HG02870 (cell line): Measurements from ENCODE around the gene IP6K1.
"Not testable (repeated sequence)": the region's sequence is repeated elsewhere in the genome, so short reads cannot be mapped to it uniquely, and the experiment has no call there.

Source experiments
- ATAC-seq: cut with Tn5 transposase; IDR thresholded peaks from one replicate; pipeline ENCODE4 v1.9.1; 2021; ENCODE audit warnings: mild to moderate bottlenecking, moderate library complexity; ENCODE audit not compliant: unreplicated experiment

Gene IP6K1

DNA sequence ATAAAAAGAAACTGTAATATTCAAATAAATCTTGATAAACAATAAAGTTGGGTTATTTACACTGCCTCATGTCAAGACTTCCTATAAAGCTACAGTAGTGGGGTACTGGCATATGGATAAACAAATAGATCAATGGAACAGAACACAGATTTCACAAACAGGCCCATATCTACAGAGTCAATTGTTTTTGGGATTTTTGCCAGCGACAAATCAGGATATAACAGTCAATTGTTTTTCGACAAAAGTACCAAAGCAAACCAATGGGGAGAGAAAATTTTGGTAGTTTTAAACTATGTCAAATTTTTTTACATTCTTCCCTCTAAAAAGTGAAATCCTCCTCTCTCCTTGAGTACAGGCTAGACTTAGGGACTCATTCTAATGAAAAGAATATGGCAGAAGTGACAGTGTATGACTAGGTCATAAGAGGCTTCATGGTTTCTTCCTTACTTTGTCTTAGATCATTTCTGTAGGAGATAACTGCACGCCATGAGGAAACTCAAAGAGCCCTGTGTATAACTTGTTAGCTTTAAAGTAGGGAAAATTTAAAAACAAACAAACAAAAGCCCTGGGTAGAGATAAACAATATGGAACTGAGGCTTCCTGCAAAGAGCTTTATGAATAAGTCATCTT, 16.9 kb downstream of the IP6K1 start:
- no peak for ATAC-seq

DNA sequence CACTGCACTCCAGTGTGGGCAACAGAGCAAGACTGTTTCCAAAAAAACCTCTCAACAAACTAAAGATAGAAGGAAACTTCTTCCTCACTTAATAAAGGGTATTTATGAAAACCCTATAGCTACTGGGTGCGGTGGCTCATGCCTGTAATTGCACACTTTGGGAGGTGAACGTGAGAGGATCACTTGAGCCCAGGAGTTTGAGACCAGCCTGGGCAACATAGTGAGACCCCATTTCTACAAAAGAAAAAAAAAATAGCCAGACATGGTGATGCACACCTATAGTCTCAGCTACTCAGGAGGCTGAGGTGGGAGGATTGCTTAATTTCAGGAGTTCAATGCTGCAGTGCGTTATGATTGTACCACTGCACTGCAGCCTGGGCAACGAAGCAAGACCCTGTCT, 22.4 kb downstream of the IP6K1 start:
- no peak for ATAC-seq

DNA sequence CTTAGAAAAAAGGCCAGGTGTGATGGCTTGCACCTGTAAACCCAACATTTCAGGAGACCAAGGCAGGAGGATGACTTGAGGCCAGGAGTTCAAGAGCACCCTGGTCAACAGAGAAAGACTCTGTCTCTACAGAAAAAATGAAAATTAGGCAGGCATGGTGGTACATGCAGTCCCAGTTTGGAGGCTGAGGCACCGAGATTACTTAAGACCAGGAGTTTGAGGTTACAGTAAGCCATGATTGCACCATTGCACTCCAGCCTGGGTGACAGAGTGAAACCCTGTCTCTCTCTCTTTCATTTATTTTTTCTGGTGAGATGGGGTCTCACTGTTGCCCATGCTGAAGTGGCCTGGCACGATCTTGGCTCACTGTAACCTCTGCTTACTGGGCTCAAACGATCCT, 24.7 kb downstream of the IP6K1 start:
- no peak for ATAC-seq

DNA sequence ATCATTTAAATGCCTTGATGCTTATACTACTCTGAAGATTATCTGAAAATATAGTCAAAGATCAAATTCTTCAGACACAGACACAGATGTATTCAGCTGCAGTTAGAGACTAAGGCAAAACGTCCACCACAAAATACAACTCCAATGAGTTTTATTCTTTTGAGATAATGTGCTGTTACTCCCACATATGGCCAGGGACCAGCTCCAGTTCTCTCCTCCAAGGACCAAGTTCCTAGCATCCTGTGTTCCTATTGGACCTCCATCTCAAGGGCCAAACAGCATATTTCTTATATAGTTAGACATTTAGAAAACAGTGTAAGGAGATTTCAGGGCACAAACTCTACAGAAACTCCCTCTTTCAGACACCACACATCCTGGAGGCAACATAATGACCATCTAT, 27.1 kb downstream of the IP6K1 start:
- ATAC-seq: no peak

DNA sequence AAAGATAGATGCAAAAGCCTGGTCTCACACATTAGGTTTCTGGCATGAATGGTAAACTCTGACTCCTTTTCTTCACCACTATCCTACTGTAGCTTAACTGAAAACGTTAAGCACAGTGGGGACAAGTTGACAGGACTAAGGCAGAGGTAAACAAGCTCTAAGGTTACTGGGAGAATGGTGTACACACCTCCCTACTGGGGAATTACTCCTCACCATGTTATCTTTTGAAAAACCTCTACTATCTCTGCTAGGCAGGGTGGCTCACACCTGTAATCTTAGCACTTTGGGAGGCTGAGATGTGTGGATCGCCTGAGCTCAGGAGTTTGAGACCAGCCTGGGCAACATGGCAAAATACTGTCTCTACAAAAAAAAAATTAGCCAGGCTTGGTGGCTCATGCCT, 29.1 kb downstream of the IP6K1 start:
- ATAC-seq: no peak

DNA sequence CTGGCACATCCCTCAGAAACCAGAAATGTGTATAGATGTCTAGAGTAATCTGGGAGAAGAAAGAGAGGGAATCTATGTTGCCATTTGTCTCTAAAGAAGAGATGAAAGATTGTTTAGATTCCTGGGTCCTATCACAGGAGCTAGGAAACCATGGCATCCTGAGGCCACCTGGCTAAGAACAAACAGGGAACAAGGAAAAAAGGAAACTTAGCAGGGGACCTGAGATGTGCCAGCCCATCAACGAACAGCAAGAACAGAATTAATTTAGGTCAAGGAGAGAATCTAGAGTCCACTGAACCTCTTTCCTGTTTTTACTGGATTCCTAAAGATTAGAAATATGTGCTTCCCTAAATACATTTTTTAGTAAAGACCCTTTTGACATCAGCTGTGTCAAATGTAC, 30.3 kb downstream of the IP6K1 start:
- no peak for ATAC-seq

DNA sequence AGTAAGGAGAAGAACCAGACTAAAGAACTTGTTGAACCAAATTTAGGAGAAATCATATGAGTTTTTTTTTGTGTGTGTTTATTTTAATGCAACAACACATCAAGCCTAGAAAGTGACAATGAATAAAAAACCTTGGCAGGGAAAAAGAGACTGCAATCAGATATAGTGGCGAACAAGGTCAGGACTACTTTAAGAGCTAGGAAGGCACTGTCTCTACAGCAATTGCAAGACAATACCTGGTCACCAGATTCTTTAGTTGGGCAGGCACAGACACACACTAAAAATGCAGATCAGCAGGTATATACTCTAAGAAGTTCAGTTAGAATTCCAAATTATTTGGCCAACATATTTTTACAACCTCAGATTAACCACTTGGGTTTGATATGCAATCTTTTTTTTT, 31.8 kb downstream of the IP6K1 start:
- ATAC-seq: no peak

DNA sequence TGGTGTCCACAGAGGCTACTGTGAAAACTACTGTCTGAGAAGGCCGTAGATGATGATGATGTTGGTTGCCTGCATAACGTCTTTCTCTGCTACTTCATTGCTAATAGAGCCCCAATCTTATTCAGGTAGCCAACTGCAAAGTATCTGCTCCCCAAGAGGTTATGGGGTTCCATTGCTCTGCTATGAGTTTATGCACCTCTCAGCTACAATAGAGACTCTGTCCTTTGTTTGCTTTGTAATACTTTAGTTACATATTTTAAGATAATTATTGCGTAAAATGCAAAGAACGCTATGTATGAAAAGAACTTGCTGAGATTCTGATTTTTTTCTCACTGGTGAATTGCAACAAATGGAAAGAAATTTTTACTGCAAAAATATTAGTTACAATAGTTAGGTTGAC, 34.8 kb downstream of the IP6K1 start:
- no peak for ATAC-seq

DNA sequence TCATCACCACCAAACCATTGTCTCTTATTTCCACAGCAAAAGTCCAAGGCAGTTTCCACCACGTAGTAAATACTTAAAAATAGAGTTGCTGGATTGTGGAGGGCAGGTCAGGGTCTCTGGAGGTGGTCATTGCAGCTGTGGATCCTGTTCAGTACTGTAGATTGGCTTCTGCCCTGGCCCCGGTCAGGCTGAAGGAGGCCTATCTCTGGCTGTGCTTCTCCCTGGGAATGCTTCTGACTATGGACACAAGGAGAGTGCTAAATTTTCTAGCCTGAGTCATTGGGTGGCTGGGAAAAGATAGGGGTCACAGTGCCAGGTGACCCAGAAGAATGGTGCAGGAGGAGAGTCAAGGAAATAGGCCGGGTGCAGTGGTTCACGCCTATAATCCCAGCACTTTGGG, 36.3 kb downstream of the IP6K1 start:
- ATAC-seq: no peak

DNA sequence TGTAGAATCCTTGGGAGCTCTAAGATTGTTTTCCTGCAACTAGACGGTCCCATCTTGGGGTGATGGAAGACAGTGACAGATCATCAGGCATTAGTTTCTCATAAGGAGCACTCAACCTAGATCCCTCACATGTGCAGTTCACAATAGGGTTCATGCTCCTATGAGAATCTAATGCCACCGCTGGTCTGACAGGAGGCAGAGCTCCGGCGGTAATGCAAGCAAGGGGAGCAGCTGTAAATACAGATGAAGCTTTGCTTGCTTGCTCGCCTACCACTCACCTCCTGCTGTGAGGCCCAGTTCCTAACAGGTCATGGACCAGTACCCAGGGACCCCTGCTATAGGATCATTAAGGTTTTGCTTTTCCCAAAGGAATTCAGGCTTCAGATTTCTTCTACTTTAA, 37.5 kb downstream of the IP6K1 start:
- not testable (repeated sequence) for ATAC-seq

DNA sequence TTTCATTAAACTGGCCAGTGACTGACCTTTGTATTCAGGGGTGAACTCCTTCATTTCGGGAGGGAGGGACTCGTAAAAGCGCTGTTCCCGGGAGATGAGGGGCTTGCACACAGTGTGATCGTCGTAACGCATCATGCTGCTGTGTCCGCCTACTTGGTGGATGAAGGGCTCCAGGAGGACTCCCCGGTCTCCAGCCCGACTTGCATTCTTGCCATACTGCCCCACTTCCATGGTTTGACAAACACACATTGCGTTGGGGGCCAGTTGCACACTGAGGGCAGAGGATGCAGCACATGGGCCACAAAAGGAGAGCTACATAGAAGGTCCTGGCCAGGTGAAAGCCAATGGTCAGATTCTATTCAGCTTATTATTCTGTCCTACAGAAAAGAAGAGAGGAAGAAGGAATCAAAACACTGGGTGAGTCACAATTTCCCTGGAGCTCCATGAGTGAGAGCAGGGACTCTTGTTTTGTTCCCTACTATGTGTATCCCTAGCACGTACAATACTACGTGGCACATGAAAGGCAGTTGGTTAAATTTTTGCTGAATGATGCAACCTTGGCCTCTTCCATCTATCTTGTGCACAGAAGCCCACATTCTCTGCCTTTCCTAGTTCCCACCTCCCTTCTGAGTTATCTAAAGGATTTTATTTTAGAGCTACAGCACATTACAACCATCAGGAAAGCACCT, 38.4 kb downstream of the IP6K1 start:
- ATAC-seq: no peak

DNA sequence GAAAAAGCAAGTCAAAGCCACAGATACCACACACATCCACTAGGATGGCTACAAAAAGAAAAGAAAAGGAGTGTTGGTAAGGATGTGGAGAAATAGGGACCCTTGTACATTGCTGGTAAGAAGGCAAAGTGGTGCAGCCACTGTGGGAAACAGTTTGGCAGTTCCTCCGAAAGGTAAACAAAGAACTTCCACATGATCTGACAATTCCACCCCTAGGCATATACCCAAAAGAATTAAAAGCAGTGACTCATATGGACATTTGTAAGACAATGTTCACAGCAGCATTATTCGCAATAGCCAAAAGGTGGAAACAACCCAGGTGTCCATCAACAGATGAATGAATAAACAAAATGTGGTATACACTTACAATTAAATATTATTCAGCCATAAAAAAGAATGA, 40.4 kb downstream of the IP6K1 start:
- no peak for ATAC-seq

DNA sequence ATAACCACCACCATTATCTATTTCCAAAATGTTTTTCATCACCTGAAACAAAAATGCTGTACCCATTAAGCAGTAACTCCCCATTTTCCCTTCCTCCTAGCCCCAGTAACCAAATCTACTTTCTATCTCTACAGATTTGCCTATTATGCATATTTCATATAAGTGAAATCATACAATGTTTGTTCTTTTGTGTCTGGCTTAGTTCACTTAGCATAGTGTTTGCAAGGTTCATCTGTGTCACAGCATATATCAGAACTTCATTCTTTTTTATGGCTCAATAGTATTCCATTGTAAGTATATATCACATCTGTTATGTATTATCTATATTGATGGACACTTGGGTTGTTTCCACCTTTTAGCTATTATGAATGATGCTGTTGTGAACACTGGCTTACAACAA, 45.9 kb downstream of the IP6K1 start:
- no peak for ATAC-seq

DNA sequence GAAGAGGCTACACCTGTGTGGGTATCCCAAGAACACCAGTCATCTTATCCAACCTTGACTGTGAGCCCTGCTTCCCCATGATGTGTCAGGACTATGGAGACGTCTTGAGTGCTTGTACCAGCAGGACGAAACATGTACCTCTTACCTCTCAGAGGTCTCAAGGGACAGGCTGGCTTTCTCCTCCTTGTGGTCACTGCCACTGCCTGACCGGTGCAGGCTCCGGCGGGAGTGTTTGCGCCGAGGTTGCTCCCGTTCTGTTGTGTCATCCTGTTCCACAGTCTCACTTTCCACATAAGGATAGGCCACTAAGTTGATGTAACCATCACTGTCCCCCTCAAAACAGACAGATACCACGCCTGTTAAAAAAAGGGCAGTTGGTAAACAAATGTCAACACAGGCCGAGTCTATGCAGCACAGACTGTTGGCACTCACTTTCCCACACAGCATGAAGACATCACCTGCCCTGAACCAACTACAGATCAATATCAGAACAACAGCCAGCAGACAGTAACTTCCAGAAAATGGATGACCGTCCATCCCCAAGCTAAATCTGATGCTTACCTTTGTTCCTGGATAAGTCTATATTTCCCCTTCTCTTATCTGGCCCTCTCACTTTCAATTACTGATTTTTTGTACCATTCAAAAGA, 48.2 kb downstream of the IP6K1 start:
- ATAC-seq: no peak

DNA sequence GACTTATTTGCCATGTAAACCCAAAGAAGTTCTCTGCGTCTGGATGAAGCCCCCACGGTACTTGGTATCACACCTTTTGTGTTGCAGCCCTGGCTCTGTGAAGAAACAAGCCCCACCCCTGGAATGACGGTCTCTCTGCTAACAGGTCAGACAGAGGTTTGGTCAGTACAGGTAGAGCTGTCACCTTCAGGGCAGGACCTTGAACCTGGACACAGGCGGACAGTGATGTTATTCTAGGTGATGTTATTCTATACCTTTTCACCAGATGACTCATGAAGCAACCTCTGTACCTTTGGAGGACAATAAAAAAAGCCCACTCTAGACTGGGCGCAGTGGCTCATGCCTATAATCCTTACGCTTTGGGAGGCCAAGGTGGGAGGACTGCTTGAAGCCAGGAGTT, 51.6 kb downstream of the IP6K1 start:
- ATAC-seq: no peak

DNA sequence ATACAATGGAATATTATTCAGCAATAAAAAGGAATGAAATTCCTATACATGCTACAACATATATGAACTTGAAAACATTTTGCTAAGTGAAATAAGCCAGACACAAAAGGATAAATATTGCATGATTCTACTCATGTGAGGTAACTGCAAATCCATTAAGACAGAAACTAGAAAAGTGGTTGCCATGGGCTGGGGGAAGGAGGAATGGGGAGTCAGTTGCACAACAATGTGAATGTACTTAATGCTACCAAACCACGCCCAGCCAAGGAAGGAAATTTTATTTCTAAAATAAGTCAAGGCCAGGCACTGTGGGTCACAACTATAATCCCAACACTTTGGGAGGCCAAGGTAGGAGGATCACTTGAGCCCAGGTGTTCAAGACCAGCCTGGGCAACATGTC, 52.8 kb downstream of the IP6K1 start:
- no peak for ATAC-seq

DNA sequence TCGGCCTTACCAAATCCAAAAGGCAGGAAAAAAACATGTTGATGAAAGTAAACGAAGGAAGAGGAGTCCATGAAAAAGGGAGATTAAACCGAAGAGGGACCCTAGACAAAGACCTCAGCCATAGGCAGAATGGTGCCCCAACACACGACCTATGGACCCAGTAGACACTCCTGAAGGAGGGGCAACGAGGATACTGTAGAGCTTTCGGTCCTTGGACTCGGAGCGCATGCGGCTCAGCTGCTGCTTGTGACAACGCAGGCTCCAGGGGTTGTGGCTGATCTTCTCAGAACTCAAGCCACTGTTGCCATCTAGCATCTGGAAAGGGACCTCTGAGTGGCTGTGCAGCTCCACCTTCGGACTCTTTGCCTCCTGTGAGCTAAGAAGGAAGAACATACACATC, 53.7 kb downstream of the IP6K1 start:
- ATAC-seq: no peak

DNA sequence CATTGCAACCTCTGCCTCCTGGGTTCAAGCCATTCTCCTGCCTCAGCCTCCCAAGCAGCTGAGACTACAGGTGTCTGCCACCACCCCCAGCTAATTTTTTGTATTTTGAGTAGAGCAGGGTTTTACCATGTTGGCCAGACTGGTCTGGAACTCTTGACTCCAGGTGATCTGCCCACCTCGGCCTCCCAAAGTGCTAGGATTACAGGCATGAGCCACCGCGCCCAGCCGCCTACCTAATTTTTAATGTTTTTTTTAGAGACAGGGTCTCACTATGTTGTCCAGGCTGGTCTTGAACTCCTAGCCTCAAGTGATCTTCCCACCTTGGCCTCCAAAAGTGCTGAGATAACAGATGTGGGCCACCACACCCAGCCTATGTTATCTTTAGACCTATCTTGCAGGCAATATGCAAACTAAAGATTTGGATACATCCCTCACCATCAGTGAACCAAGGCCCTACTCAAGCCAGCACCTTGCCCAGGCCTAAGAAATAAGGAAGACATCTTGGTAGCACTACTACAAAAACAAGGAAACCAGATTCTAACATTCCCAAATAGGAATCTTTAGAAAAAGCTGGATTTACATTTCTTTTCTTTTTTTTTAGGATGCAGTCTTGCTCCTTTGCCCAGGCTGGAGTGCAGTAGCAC, 56.3 kb downstream of the IP6K1 start:
- ATAC-seq: no peak

DNA sequence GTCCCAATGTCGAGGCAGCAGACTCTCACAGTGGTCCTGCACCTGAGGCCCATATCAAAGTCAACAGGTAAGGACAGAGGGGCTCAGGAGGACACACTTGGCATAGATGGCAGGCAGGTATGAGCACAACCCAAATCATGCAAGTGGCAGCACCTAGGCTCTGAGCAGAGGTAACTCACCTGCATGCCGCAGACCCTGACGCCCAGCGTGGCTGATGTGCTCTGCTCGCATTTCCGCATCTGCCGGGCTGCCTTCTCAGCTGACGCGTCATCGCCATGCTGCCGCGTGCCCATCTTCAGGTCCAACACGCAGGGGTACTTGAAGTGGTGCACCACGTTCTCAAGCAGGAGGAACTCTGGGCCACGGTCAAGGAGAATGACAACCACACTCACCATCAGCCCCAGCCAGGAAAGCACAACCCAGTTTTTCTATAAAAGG, 58.4 kb downstream of the IP6K1 start:
- no peak for ATAC-seq

DNA sequence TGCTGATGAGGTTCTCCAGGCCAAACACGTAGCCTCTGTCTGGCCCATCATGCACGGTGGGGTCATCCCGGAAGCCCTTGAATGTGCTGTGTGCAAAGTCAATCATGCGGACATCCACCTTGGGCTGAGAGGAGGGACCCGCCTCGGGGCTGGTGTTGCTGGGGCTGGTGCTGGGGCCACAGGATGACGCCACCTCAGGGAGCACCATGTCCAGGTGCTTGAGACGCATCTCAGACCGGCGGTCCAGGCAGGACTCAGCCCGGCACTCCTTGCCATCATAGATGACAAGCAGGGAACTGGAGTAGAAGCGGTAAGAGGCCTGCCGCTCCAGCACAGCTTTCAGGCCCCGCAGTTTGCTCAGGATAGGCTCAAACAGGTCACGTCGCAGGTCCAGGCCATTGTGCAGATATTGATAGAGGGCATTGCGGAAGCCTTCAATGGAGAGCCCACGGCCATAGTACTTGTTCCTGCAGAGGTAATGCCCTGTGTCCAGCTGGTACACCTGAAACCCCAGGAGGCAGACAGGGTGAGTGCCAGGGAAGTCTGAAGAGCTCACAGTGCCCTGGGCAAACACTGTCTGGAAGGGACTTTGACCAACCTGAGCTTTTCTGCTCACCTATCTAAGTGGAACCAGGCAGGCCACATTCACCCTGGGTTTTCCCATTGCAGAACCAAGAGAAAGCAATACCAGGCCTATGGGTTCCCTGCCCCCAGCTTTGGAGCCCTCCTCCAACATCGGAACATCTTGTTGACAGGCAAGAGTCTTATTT, 59.0 kb downstream of the IP6K1 start:
- no peak for ATAC-seq
